ENCODE results near the gene MYOCD.

- TF ChIP-seq CTCF (IDR thresholded peaks at IDR 0.05) (no peak), EZH2phosphoT487 (IDR thresholded peaks at IDR 0.05) (no peak), EZH2 (IDR thresholded peaks at IDR 0.05) (no peak)
Measured at GRCh38 chr17:12769981-12770380, 104.3 kb downstream of the MYOCD start.

Measured in neural progenitor cell (in vitro differentiated cells).